Fibroblast of villous mesenchyme (primary cell): ENCODE measurements around the gene HOXD9. TPM values are rescaled to one million over a fixed set of nuclear protein-coding genes. Genes with fewer than 3 reads are reported as not detected.

Experiments used
- DNase-seq: peaks from one replicate; pipeline ENCODE4 v3.0.0-alpha.2; 2010; ENCODE audit warnings: low read depth
- H3K4me3 ChIP-seq: 2 replicates; pipeline ENCODE4 v1.5.1; 2011; ENCODE audit warnings: low read depth, mild to moderate bottlenecking, low read length
- total RNA-seq: library from RNA; depleted of rRNA; stranded (reverse); fragments of >200 nt; gene quantifications from 2 replicates; pipeline ENCODE4 v1.2.3, GENCODE V29; 2012
- TF ChIP-seq, protein P1 (sequence below): IDR thresholded peaks from 2 replicates; pipeline ENCODE4 v1.5.1; 2012; ENCODE audit warnings: low read depth, mild to moderate bottlenecking, low read length; ENCODE audit not compliant: insufficient read depth

The HOXD9 gene
- total RNA-seq, 1 donor = 11.2 TPM

DNA sequence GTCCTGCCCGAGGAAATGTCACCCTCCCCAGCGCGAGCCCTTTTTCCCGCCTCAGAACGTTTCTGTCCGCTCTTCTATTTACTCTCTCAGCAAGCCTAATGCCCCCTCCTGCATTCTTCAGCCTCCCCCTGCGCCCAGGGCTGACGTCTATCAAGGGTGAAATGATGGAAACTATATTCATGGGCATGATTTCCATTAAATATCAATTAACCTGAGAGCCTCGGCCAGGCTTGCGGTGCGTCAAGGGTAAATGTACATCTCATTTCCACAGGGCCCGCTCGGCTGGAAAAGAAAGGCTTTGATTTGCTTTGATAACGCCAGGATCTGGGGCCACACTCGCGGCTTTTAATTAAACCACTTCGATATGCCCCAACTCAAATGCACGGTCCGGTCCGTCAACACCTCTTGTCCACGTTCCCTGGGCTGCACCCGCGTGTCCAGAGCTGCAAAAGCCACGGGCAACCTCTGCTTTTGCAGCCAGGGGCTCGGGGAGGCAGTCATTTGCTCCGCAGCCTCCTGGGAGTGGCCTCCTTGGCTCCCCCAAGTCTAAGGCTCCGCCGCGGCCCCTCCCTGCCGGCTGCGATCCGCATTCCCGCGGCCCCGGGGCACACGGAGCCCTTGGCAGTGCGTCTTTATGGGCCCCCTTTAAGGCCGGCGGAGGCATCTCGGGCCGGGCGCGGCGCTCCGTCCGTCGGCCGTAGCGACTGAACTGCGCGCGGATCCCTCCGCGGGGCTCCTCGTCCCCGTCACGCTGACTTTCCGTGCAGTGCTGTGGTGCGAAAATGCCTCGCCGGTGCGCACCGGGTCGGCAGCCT, 6.7 kb downstream of the HOXD9 start, which contains the start of gene HOXD8:
TSS of gene HOXD8 (plus strand) at position 724 of the 815 bp plus-strand sequence. CDS start 662 bp downstream, outside the sequence.
- TF ChIP-seq, protein P1, sequence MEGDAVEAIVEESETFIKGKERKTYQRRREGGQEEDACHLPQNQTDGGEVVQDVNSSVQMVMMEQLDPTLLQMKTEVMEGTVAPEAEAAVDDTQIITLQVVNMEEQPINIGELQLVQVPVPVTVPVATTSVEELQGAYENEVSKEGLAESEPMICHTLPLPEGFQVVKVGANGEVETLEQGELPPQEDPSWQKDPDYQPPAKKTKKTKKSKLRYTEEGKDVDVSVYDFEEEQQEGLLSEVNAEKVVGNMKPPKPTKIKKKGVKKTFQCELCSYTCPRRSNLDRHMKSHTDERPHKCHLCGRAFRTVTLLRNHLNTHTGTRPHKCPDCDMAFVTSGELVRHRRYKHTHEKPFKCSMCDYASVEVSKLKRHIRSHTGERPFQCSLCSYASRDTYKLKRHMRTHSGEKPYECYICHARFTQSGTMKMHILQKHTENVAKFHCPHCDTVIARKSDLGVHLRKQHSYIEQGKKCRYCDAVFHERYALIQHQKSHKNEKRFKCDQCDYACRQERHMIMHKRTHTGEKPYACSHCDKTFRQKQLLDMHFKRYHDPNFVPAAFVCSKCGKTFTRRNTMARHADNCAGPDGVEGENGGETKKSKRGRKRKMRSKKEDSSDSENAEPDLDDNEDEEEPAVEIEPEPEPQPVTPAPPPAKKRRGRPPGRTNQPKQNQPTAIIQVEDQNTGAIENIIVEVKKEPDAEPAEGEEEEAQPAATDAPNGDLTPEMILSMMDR = no peak
- peak; percentile 79 for DNase-seq
- H3K4me3 ChIP-seq = peak within 1 kb of the TSS; percentile 48

DNA sequence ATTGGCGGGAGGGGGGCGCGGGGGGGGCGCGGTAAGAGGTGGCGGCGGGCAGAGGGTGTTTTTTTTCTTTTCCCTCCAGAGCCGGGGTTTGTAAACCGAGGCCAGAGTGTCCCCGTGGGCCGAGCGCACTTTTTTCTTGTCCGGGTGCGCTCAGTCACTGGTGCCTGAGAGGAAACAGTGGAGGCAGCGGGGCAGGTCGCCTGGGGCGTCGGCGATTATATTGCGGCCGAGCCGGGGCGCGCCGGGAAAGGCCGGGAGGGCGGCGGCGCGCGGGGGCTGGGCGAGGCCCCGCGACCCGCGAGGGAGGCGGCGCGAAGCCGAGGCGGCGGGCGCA, 7.3 kb downstream of the HOXD9 start:
- H3K4me3 ChIP-seq = peak overlapping the region; percentile 48
- DNase-seq = no peak

DNA sequence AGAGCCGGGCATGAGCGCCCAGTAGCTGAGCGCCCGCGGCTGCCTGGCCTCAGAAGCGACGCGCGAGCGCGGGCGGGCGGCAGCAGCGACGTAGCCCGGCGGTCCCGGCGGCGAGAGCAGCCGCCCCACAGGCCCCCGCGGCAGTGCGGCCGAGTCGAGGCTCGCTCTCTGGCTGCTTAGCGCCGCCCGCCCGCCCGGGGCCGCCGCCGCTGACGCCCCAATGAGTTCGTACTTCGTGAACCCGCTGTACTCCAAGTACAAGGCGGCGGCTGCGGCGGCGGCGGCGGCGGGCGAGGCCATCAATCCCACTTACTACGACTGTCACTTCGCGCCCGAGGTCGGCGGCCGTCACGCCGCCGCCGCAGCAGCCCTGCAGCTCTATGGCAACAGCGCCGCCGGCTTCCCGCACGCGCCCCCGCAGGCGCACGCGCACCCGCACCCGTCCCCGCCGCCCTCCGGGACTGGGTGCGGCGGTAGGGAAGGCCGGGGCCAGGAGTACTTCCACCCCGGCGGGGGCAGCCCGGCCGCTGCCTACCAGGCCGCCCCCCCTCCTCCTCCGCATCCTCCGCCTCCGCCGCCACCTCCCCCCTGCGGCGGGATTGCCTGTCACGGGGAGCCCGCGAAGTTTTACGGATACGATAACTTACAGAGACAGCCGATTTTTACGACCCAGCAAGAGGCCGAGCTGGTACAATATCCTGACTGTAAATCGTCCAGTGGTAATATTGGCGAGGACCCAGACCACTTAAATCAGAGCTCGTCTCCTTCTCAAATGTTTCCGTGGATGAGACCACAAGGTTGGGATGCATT, 7.8 kb downstream of the HOXD9 start:
- peak; percentile 85 for DNase-seq
- H3K4me3 ChIP-seq = peak overlapping the region; percentile 48
- TF ChIP-seq, protein P1 = no peak

More for the DNA sequence above, 7.3 kb downstream of the HOXD9 start:
- TF ChIP-seq, protein P1 = no peak

DNA sequence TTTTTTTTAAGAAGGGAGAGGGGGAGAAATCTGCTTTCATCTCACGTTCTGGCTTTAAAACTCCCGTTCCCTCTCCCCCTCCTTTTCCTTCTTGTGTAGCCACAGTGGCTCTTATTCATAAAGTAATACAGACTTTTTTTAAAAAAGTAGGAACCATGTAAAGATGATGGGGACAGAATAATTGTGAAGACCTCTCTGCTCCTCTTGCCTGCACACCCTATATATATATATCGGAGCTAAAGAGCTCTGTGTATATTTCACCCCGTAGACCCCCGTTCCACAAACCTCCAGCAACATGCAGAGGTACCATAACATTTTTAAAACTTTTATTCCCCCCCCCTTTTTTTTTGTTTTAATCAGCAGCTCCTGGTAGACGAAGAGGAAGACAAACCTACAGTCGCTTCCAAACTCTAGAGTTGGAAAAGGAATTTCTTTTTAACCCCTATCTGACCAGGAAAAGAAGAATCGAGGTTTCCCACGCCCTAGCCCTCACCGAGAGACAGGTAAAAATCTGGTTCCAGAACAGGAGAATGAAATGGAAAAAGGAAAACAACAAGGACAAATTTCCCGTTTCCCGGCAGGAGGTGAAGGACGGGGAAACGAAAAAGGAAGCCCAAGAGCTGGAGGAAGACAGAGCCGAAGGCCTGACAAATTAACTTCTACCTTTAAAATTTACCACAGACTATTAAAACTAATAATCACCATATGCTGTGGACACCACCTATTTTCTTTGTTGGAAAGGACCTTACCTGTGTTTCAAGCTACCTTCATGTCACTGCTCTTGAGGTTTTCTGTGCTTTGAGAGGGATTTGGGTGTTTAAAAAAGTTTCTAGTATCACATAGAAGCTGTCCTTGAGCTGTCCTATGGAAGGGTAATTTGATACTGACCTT, 8.7 kb downstream of the HOXD9 start:
- TF ChIP-seq, protein P1 = no peak
- H3K4me3 ChIP-seq = peak overlapping the region; percentile 48
- no peak for DNase-seq

DNA sequence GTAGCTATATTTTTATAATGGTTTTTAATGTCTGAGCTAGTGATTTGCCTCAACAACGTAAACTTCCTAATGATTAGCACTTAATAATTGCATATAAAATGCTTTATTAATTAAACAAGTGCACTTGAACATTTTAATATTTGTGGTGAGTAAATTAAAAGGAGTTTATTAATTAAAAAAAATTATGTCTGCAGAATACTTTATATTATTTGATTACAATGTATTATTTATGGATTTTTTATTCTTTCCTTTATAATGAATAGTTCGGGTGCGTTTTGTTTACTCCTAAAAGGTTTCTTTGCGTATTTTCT, 9.3 kb downstream of the HOXD9 start:
- no peak for DNase-seq
- H3K4me3 ChIP-seq = peak overlapping the region; percentile 48
- TF ChIP-seq, protein P1 = no peak
